ENCODE measurements around the gene PATL2. TPM values are rescaled to one million over a fixed set of nuclear protein-coding genes. Genes with fewer than 3 reads are reported as not detected.
"Not testable (repeated sequence)": the region's sequence is repeated elsewhere in the genome, so short reads cannot be mapped to it uniquely, and the experiment has no call there.

PATL2 gene
- total RNA-seq, 1 experiment from 2014 or later = 0.49 TPM

- no peak for TF ChIP-seq CTCF (IDR thresholded peaks at IDR 0.05)
- TF ChIP-seq POLR2AphosphoS5 (IDR thresholded peaks at IDR 0.05; ENCODE audit: low read depth, low read length) = no peak
- DNase-seq (ENCODE audit: low read depth, low spot score) (no peak), ATAC-seq (no peak)
- POLR2A ChIA-PET = no interaction called here
- no peak overlapping the region for H3K27ac ChIP-seq (ENCODE audit: low read length)
- CTCF ChIA-PET = no interaction called here
- intact Hi-C loops (cut with micrococcal nuclease; ENCODE audit: unreplicated experiment) (no loop called here), in situ Hi-C loops (cut with HindIII; ENCODE audit: low pct_unique_long_range_greater_than_20kb, low sequenced_read_pairs) (no loop called here)
- no peaks in the 10 kb centered on the region for H3K9me3 ChIP-seq (ENCODE audit: control insufficient read depth, insufficient read depth, low read depth, low read length)
- H3K27me3 ChIP-seq (ENCODE audit: control insufficient read depth, insufficient read depth, low read length) = no peaks in the 10 kb centered on the region
- no peak overlapping the region for H3K4me3 ChIP-seq (ENCODE audit: low read depth in 2 of 2, low read length in 2 of 2)
- BruUV-seq (replicated peaks) = no TSS peak
- no peaks in the 10 kb centered on the region; the same call in 1 of the 2 replicates for H3K36me3 ChIP-seq (ENCODE audit: control insufficient read depth, insufficient read depth, low read length)
- H3K4me1 ChIP-seq (ENCODE audit: control insufficient read depth, insufficient read depth, low read length) = no peaks in the 10 kb centered on the region
Observed at GRCh38 chr15:44636976-44637375, 74.1 kb downstream of the PATL2 start.

DNA sequence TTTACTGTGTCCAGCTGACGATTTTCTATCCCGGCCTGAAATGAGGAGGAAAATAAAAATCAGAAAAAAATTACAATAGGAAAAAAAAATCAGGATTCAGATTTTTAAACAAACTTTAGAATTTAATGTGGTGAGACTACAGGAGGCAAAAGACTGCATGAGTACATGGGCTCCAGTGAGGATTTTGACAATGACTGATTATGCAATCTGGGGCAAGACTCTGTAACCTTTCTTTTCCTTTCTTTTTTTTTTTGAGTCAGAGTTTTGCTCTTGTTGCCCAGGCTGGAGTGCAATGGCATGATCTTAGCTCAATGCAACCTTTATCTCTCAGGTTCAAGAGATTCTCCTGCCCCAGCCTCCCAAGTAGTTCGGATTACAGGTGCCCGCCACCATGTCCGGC lies 77.5 kb downstream of the PATL2 start:
- Histone ChIP-seq H3K4me1 (ENCODE audit: control insufficient read depth, insufficient read depth, low read length) (no peaks in the 10 kb centered on the region), H3K27me3 (ENCODE audit: control insufficient read depth, insufficient read depth, low read length) (no peaks in the 10 kb centered on the region), H3K36me3 (ENCODE audit: control insufficient read depth, insufficient read depth, low read length) (peaks cover 11% of the 10 kb centered on the region), H3K27ac (ENCODE audit: low read length) (no peak overlapping the region), H3K9me3 (ENCODE audit: control insufficient read depth, insufficient read depth, low read depth, low read length) (no peaks in the 10 kb centered on the region), H3K4me3 (ENCODE audit: low read depth in 2 of 2, low read length in 2 of 2) (no peak overlapping the region)
- ChIA-PET POLR2A (interaction anchor here (0.5 kb wide), 1 partner anchor 104 kb away, joined by 9 read pairs; no protein-coding TSS in a partner anchor), CTCF (no interaction called here)
- ATAC-seq (no peak), DNase-seq (ENCODE audit: low read depth, low spot score) (no peak)
- no peak for TF ChIP-seq CTCF (IDR thresholded peaks at IDR 0.05)
- TF ChIP-seq, protein P1, sequence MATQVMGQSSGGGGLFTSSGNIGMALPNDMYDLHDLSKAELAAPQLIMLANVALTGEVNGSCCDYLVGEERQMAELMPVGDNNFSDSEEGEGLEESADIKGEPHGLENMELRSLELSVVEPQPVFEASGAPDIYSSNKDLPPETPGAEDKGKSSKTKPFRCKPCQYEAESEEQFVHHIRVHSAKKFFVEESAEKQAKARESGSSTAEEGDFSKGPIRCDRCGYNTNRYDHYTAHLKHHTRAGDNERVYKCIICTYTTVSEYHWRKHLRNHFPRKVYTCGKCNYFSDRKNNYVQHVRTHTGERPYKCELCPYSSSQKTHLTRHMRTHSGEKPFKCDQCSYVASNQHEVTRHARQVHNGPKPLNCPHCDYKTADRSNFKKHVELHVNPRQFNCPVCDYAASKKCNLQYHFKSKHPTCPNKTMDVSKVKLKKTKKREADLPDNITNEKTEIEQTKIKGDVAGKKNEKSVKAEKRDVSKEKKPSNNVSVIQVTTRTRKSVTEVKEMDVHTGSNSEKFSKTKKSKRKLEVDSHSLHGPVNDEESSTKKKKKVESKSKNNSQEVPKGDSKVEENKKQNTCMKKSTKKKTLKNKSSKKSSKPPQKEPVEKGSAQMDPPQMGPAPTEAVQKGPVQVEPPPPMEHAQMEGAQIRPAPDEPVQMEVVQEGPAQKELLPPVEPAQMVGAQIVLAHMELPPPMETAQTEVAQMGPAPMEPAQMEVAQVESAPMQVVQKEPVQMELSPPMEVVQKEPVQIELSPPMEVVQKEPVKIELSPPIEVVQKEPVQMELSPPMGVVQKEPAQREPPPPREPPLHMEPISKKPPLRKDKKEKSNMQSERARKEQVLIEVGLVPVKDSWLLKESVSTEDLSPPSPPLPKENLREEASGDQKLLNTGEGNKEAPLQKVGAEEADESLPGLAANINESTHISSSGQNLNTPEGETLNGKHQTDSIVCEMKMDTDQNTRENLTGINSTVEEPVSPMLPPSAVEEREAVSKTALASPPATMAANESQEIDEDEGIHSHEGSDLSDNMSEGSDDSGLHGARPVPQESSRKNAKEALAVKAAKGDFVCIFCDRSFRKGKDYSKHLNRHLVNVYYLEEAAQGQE (IDR thresholded peaks at IDR 0.05; ENCODE audit: insufficient read depth in 1 of 2, low read depth in 2 of 2, low read length in 1 of 2) = no peak
- no peak for TF ChIP-seq TCF7L2 (IDR thresholded peaks at IDR 0.05; ENCODE audit: low read depth, low read length)
- in situ Hi-C loops (cut with HindIII; ENCODE audit: low pct_unique_long_range_greater_than_20kb, low sequenced_read_pairs) = no loop called here
- BruUV-seq (replicated peaks) = no TSS peak
- intact Hi-C loops (cut with micrococcal nuclease; ENCODE audit: unreplicated experiment) = no loop called here

- POLR2A ChIA-PET; DNase-seq (ENCODE audit: low read depth, low spot score); CTCF ChIA-PET: not testable (repeated sequence)
Observed at GRCh38 chr15:44625286-44625685, 85.8 kb downstream of the PATL2 start.

More at GRCh38 chr15:44625286-44625685, 85.8 kb downstream of the PATL2 start:
- H3K4me3 ChIP-seq (ENCODE audit: low read depth in 2 of 2, low read length in 2 of 2); in situ Hi-C loops (cut with HindIII; ENCODE audit: low pct_unique_long_range_greater_than_20kb, low sequenced_read_pairs); H3K9me3 ChIP-seq (ENCODE audit: control insufficient read depth, insufficient read depth, low read depth, low read length); H3K27ac ChIP-seq (ENCODE audit: low read length); intact Hi-C loops (cut with micrococcal nuclease; ENCODE audit: unreplicated experiment); H3K4me1 ChIP-seq (ENCODE audit: control insufficient read depth, insufficient read depth, low read length); BruUV-seq (replicated peaks); H3K27me3 ChIP-seq (ENCODE audit: control insufficient read depth, insufficient read depth, low read length); ATAC-seq: not testable (repeated sequence)
- peaks cover 20% of the 10 kb centered on the region for H3K36me3 ChIP-seq (ENCODE audit: control insufficient read depth, insufficient read depth, low read length)

Data from Panc1 (cell line).